ENCODE measurements around the gene ABCA2.

The ABCA2 gene

DNA sequence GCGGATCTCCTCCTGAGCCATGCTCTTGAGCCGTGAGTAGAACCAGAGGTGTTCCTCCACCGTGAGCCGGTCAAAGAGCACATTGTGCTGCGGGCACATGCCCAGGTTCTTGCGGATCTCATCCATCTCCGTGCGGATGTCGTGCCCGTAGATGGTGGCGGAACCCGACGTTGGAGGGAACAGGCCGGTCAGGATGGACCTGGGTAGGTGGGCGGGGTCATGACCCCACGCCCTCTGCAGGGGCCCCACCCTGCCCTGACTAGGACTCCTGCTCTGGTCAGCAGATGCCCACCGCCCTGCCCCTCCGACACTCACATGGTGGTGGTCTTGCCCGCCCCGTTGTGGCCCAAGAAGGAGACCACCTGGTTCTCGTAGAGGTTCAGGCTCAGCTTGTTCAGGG is 12.1 kb downstream of the ABCA2 start:
- Histone ChIP-seq H2BK5ac (ENCODE audit: low read depth, low read length, poor library complexity) (no peak overlapping the region), H3K9ac (ENCODE audit: low read length) (no peak overlapping the region), H3K4me2 (ENCODE audit: low read length) (no peak overlapping the region), H3K36me3 (ENCODE audit: control insufficient read depth in 1 of 2, insufficient read depth in 2 of 2, low read length in 2 of 2) (no peaks in the 10 kb centered on the region), H3K14ac (ENCODE audit: low read length) (no peak overlapping the region), H4K8ac (ENCODE audit: low read depth, low read length) (no peak overlapping the region), H3K27ac (ENCODE audit: low read depth, low read length) (no peak overlapping the region), H3K4me3 (ENCODE audit: low read depth, low read length) (no peak overlapping the region), H3K27me3 (ENCODE audit: insufficient read depth, low read length) (no peaks in the 10 kb centered on the region), H2BK120ac (ENCODE audit: insufficient read depth, low read length, poor library complexity) (no peak overlapping the region), H3K4ac (ENCODE audit: low read depth, low read length) (no peak overlapping the region), H2AFZ (ENCODE audit: insufficient read depth, low read length, poor library complexity) (no peak overlapping the region), H3K9me3 (ENCODE audit: insufficient read depth, low read depth, low read length) (peaks cover 26% of the 10 kb centered on the region), H3K4me1 (ENCODE audit: control insufficient read depth in 1 of 2, insufficient read depth in 2 of 2, low read length in 2 of 2) (no peaks in the 10 kb centered on the region), H3K79me2 (ENCODE audit: control insufficient read depth, insufficient read depth, low read length, poor library complexity) (no peaks in the 10 kb centered on the region), H4K91ac (ENCODE audit: low read depth, low read length) (no peak overlapping the region), H3K18ac (ENCODE audit: low read length) (no peak overlapping the region), H3K23ac (ENCODE audit: low read length) (no peak overlapping the region), H4K12ac (ENCODE audit: low read depth, low read length) (no peak overlapping the region), H2AK5ac (ENCODE audit: low read length) (no peak overlapping the region), H3K79me1 (ENCODE audit: low read length) (no peaks in the 10 kb centered on the region), H2BK12ac (ENCODE audit: low read length) (no peak overlapping the region)
- no CpG with 5 or more reads among the region's 21 CpGs for WGBS (ENCODE audit: extremely low coverage, insufficient coverage, insufficient read length)
- no peak for DNase-seq

DNA sequence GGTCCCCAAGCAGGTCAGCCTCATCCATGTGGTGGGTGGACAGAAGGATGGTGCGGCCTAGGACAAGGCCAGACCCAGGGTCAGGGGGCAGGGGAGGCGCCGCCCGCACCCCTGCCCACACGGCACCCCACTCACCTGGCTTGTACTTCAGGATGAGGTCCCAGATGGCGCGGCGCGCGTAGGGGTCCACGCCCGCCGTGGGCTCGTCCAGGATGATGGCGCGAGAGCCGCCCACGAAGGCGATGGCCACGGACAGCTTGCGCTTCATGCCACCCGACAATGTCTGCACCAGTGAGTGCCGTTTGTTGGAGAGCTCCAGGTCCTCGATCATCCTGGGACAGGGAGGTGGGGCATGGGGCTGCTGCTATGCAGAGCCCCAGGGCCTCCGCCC is 12.5 kb downstream of the ABCA2 start:
- no peak overlapping the region for H3K4ac ChIP-seq (ENCODE audit: low read depth, low read length)
- no peak overlapping the region for H2BK5ac ChIP-seq (ENCODE audit: low read depth, low read length, poor library complexity)
- no peak overlapping the region for H3K4me2 ChIP-seq (ENCODE audit: low read length)
- no peaks in the 10 kb centered on the region for H3K27me3 ChIP-seq (ENCODE audit: insufficient read depth, low read length)
- no peak overlapping the region for H4K12ac ChIP-seq (ENCODE audit: low read depth, low read length)
- no peaks in the 10 kb centered on the region for H3K36me3 ChIP-seq (ENCODE audit: control insufficient read depth in 1 of 2, insufficient read depth in 2 of 2, low read length in 2 of 2)
- H2BK12ac ChIP-seq (ENCODE audit: low read length): no peak overlapping the region
- H3K14ac ChIP-seq (ENCODE audit: low read length): no peak overlapping the region
- no peak overlapping the region for H4K91ac ChIP-seq (ENCODE audit: low read depth, low read length)
- H4K8ac ChIP-seq (ENCODE audit: low read depth, low read length): no peak overlapping the region
- H3K9me3 ChIP-seq (ENCODE audit: insufficient read depth, low read depth, low read length): peaks cover 24% of the 10 kb centered on the region
- no peak overlapping the region for H2AK5ac ChIP-seq (ENCODE audit: low read length)
- H2BK120ac ChIP-seq (ENCODE audit: insufficient read depth, low read length, poor library complexity): no peak overlapping the region
- no peak overlapping the region for H3K4me3 ChIP-seq (ENCODE audit: low read depth, low read length)
- no CpG with 5 or more reads among the region's 25 CpGs for WGBS (ENCODE audit: extremely low coverage, insufficient coverage, insufficient read length)
- H3K27ac ChIP-seq (ENCODE audit: low read depth, low read length): no peak overlapping the region
- no peaks in the 10 kb centered on the region for H3K79me1 ChIP-seq (ENCODE audit: low read length)
- H3K4me1 ChIP-seq (ENCODE audit: control insufficient read depth in 1 of 2, insufficient read depth in 2 of 2, low read length in 2 of 2): no peaks in the 10 kb centered on the region
- no peak overlapping the region for H3K18ac ChIP-seq (ENCODE audit: low read length)
- no peak overlapping the region for H2AFZ ChIP-seq (ENCODE audit: insufficient read depth, low read length, poor library complexity)
- H3K79me2 ChIP-seq (ENCODE audit: control insufficient read depth, insufficient read depth, low read length, poor library complexity): no peaks in the 10 kb centered on the region
- no peak for DNase-seq
- H3K9ac ChIP-seq (ENCODE audit: low read length): no peak overlapping the region
- H3K23ac ChIP-seq (ENCODE audit: low read length): no peak overlapping the region

DNA sequence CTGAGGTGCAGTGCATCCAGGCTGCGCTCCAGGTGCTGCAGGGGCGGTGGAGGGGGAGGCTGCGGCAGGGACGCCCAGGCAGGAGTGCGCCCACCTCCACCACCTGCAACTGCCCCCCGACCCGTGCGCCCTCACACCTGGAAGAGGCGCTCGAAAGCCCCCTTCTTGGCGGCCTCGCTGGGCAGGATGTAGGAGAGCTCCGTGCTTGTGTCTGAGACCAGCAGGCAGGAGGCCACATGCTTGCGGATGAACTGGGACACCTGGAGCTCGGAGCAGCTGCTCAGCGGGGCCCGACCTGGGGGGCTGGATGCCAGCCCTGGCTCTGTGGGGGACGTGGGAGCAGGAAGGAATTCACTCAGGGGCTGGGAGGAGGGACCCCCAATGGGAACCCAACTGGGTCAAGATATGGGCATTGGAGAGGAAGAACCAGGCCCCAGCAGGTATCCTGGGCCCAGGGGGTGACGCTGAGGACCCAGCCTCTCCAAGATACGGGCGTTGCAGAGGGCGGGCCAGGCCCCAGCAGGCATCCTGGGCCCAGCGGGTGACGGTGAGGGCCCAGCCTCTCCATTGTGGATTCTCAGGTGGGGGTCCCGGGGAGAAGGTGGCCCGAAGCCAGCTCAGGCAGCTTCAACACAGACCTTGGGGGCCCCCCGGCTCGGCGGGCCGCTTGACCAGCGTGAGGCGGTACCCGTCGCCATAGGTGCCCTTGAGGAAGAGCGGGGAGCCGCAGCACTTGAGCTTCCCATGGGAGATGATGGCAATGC is 13.1 kb downstream of the ABCA2 start:
- H3K4me1 ChIP-seq (ENCODE audit: control insufficient read depth in 1 of 2, insufficient read depth in 2 of 2, low read length in 2 of 2): no peaks in the 10 kb centered on the region
- no peaks in the 10 kb centered on the region for H3K79me2 ChIP-seq (ENCODE audit: control insufficient read depth, insufficient read depth, low read length, poor library complexity)
- H3K4ac ChIP-seq (ENCODE audit: low read depth, low read length): no peak overlapping the region
- no CpG with 5 or more reads among the region's 36 CpGs for WGBS (ENCODE audit: extremely low coverage, insufficient coverage, insufficient read length)
- no peak overlapping the region for H2AK5ac ChIP-seq (ENCODE audit: low read length)
- H4K12ac ChIP-seq (ENCODE audit: low read depth, low read length): no peak overlapping the region
- H4K8ac ChIP-seq (ENCODE audit: low read depth, low read length): no peak overlapping the region
- H3K9me3 ChIP-seq (ENCODE audit: insufficient read depth, low read depth, low read length): peaks cover 24% of the 10 kb centered on the region
- H3K14ac ChIP-seq (ENCODE audit: low read length): no peak overlapping the region
- no peaks in the 10 kb centered on the region for H3K27me3 ChIP-seq (ENCODE audit: insufficient read depth, low read length)
- H2BK5ac ChIP-seq (ENCODE audit: low read depth, low read length, poor library complexity): no peak overlapping the region
- no peak overlapping the region for H3K18ac ChIP-seq (ENCODE audit: low read length)
- no peak overlapping the region for H3K27ac ChIP-seq (ENCODE audit: low read depth, low read length)
- no peak overlapping the region for H2BK12ac ChIP-seq (ENCODE audit: low read length)
- no peak overlapping the region for H2BK120ac ChIP-seq (ENCODE audit: insufficient read depth, low read length, poor library complexity)
- no peak overlapping the region for H4K91ac ChIP-seq (ENCODE audit: low read depth, low read length)
- no peak overlapping the region for H3K23ac ChIP-seq (ENCODE audit: low read length)
- no peaks in the 10 kb centered on the region for H3K79me1 ChIP-seq (ENCODE audit: low read length)
- no peaks in the 10 kb centered on the region for H3K36me3 ChIP-seq (ENCODE audit: control insufficient read depth in 1 of 2, insufficient read depth in 2 of 2, low read length in 2 of 2)
- H3K9ac ChIP-seq (ENCODE audit: low read length): no peak overlapping the region
- no peak for DNase-seq
- no peak overlapping the region for H2AFZ ChIP-seq (ENCODE audit: insufficient read depth, low read length, poor library complexity)
- no peak overlapping the region for H3K4me2 ChIP-seq (ENCODE audit: low read length)
- no peak overlapping the region for H3K4me3 ChIP-seq (ENCODE audit: low read depth, low read length)

DNA sequence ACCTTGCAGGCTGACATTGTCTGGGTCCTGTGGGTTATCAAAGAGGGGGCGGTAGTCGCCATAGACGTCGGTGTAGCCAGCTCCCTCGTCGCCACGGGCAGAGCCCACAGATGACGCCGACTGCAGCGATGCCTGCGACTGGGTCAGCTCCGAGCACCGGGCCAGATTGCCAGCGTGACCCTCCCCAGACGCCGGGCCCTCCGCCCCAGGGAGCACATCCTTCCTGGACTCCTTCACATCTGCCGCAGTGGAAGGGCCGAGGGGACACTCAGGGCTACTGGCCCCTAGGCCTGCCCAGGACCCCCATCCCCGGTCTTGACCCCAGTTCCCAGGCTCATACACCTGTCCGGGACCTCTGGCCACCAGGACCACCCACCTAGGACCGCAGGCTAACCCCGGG is 13.9 kb downstream of the ABCA2 start:
- Histone ChIP-seq H2AK5ac (ENCODE audit: low read length) (no peak overlapping the region), H3K14ac (ENCODE audit: low read length) (no peak overlapping the region), H3K27ac (ENCODE audit: low read depth, low read length) (no peak overlapping the region), H2BK12ac (ENCODE audit: low read length) (no peak overlapping the region), H3K79me2 (ENCODE audit: control insufficient read depth, insufficient read depth, low read length, poor library complexity) (no peaks in the 10 kb centered on the region), H3K4me1 (ENCODE audit: control insufficient read depth in 1 of 2, insufficient read depth in 2 of 2, low read length in 2 of 2) (no peaks in the 10 kb centered on the region), H3K4me2 (ENCODE audit: low read length) (no peak overlapping the region), H3K79me1 (ENCODE audit: low read length) (no peaks in the 10 kb centered on the region), H3K9me3 (ENCODE audit: insufficient read depth, low read depth, low read length) (peaks cover 24% of the 10 kb centered on the region), H3K4ac (ENCODE audit: low read depth, low read length) (no peak overlapping the region), H3K27me3 (ENCODE audit: insufficient read depth, low read length) (no peaks in the 10 kb centered on the region), H3K9ac (ENCODE audit: low read length) (no peak overlapping the region), H3K23ac (ENCODE audit: low read length) (no peak overlapping the region), H2BK5ac (ENCODE audit: low read depth, low read length, poor library complexity) (no peak overlapping the region), H4K91ac (ENCODE audit: low read depth, low read length) (no peak overlapping the region), H3K18ac (ENCODE audit: low read length) (no peak overlapping the region), H4K12ac (ENCODE audit: low read depth, low read length) (no peak overlapping the region), H3K4me3 (ENCODE audit: low read depth, low read length) (no peak overlapping the region), H2BK120ac (ENCODE audit: insufficient read depth, low read length, poor library complexity) (no peak overlapping the region), H2AFZ (ENCODE audit: insufficient read depth, low read length, poor library complexity) (no peak overlapping the region), H3K36me3 (ENCODE audit: control insufficient read depth in 1 of 2, insufficient read depth in 2 of 2, low read length in 2 of 2) (no peaks in the 10 kb centered on the region), H4K8ac (ENCODE audit: low read depth, low read length) (no peak overlapping the region)
- DNase-seq: no peak
- no CpG with 5 or more reads among the region's 23 CpGs for WGBS (ENCODE audit: extremely low coverage, insufficient coverage, insufficient read length)
